ENCODE data around the gene PRKAB1.

Gene PRKAB1

DNA sequence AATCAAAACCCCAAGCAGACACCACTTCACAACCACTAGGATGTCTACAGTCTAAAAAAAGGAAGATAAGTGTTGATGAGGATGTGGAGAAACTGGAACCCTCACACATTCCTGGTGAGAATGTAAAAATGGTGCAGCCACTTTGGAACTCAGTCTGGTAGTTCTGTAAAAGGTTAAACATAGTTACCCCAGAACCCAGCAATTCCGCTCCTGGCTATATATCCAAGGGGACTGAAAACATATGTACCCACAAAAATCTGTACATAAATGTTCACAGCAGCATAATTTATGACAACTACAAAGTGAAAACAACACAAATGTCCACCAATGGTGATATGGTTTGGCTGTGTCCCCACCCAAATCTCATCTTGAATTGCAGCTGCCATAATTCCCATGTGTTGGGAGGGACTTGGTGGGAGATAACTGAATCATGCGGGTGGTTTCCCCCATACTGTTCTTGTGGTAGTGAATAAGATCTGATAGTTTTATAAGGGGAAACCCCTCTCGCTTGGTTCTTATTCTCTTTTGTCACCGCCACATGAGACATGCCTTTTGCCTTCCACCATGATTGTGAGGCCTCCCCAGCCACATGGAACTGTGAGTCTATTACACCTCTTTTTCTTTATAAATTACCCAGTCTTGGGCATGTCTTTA is 46.8 kb downstream of the PRKAB1 start:
- no peak for DNase-seq

GRCh38 chr12:119715268-119715620 is 47.3 kb downstream of the PRKAB1 start:
- no peak for DNase-seq

- no peak for DNase-seq
Observed at GRCh38 chr12:119718141-119718540, 50.2 kb downstream of the PRKAB1 start.

DNA sequence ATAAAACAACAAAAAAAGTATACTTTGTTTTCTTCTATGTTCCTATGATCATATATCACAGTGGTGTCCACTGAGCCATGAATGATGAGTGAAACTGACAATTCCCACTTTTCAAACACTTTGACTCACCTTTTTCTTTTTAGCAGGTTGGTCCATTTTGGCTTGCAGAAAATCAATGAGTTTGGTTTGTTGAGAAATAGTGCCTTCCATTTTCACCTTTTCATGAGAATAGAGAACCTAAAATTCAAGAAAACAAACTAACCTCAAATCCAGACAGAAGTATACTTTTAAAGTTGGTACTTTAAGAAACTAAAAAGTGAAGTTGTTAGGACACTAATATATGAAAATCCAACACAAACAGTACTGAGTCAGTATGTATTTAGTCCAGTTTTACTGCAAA is 52.4 kb downstream of the PRKAB1 start:
- no peak for DNase-seq

DNA sequence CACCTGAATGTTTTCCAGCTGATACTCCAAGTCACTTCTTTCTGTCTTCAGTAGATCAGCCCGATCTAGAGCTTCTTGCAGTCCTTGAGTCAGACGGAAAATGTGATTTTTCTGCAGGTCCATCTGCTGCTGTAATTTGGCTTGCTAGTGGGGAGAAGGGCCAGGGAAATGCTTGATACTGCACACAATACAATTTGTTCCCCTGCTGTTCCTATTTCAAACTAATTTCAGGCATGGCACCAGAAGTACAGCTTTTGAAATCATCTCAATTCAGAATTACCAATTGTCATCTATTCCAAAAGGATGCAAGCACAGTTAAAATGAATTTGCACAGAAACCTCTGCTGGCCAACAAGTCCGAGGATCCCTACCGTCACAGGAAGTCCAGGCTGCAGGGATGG is 53.4 kb downstream of the PRKAB1 start:
- no peak for DNase-seq

DNA sequence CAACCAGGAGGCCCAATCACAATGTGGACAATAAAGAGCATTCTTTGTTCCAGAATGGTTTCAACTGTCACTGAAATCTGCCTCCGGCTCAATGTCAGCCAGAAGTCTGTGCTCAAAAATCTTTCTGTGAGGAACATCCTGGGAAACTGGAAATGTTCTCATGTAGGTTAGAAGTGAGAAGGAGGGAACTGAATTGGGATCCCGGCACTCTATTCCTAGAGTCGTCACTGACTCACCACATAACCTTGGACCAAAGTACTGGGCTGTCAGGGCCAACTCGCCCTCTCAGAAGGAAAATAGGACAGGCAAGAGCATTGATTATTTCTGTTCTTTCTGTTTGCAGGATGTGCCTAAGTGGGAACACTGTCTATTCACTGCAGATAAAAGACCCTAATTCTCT is 57.6 kb downstream of the PRKAB1 start:
- no peak for DNase-seq

DNA sequence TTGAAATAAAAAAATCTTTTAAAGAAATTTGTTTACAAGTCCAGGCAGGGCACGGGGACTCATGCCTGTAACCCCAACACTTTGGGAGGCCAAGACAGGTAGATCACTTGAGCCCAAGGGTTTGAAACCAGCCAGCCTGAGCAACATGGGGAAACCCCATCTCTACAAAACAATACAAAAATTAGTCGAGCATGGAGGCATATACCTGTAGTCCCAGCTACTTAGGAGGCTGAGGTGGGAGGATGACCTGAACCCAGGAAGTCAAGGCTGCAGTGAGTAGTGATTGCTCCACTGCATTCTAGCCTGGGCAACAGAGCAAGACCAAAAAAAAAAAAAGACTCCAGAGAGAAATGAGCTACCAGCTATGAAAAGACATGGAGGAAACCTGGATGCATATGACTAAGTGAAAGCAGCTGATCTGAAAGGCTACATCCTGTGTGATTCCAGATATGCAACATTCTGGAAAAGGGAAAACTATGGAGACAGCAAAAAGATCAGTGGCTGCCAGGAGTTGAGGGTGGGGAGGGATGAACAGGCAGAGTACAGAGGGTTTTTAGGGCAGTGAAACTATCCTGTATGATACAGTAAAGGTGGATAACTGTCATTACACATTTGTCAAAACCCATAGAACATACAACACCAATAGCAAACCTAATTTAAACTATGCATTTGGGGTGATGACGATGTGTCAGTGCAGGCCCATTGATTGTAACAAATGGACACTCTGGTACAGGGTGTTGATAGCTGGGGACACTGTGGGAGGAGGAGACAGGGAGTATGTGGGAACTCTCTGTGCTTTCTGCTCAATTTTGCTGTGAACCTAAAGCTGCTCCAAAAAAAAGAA is 59.9 kb downstream of the PRKAB1 start:
- no peak for DNase-seq

GRCh38 chr12:119728444-119728745 is 60.5 kb downstream of the PRKAB1 start:
- no peak for DNase-seq

DNA sequence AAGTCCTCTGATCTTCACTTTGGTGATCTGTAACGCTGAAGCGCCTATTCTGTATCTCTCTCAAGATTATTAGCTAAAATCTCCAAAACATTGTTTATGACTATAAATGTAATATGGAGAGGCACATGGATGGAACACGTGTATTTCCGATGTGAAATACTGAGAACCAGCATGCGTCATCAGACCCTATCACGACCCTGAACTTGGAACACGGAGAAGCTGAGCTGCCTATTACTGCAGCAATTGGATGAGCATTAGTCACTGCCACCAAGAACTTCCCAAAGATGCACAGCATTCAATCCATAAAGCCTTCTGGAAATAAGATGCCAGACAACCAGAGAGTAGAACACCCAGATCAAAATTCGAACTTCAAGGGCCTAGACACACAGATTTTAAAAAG is 61.9 kb downstream of the PRKAB1 start:
- no peak for DNase-seq

- no peak for DNase-seq
Observed at GRCh38 chr12:119730381-119730780, 62.4 kb downstream of the PRKAB1 start.

All from SIG-M5 (cell line).